ENCODE results near the gene PGF.
A peak's percentile ranks its signal among the peaks of the same experiment; 100 is the strongest.

PGF gene

DNA sequence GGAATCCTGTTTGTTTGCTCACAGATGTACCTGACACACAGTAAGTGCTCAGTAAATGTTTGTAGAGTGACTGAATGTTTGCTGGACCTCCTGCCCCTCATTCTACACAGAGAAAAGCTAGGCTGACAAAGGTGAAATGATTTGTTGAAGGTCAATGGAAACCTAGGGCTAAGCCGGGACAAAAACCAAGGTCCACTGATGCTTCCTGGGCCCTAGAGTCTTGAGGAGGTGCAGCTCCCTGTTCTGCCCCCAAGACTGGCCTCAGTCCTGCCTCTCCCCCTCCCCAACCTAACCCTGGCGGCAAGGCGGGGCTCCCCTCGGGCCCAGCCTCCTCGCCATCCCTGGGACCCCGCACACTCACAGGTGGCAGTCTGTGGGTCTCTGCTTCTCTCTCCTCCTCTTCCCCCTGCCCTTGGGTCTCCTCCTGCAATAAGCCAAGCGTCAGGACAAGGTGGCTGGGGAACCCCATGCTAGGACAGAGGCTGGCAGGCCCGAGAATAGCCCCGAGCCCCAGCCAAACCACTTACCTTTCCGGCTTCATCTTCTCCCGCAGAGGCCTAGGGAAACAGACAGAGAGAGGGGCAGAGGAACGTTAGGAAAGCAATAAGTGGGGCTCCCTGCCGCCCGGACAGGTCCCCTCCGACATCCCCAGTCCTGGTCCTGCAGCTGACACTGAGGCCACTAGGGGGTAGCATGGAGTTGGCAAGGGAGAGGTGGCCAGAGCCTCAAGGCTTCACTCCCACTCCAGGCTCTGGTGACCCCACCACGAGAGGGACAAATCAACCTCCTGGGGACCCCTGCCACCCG lies 9.3 kb downstream of the PGF start:
- DNase-seq (ENCODE audit: low read depth in 1 of 2, low spot score in 1 of 2), result peak in 1 of 2 experiments; percentile 53
- Histone ChIP-seq H3K4me3 (replicated peaks; ENCODE audit: insufficient read depth, low read length) (no peak overlapping the region), H3K27ac (replicated peaks) (no peak overlapping the region), H3K27me3 (ENCODE audit: insufficient read depth, poor library complexity, severe bottlenecking) (no peaks in the 10 kb centered on the region)
- TF ChIP-seq, protein P1, sequence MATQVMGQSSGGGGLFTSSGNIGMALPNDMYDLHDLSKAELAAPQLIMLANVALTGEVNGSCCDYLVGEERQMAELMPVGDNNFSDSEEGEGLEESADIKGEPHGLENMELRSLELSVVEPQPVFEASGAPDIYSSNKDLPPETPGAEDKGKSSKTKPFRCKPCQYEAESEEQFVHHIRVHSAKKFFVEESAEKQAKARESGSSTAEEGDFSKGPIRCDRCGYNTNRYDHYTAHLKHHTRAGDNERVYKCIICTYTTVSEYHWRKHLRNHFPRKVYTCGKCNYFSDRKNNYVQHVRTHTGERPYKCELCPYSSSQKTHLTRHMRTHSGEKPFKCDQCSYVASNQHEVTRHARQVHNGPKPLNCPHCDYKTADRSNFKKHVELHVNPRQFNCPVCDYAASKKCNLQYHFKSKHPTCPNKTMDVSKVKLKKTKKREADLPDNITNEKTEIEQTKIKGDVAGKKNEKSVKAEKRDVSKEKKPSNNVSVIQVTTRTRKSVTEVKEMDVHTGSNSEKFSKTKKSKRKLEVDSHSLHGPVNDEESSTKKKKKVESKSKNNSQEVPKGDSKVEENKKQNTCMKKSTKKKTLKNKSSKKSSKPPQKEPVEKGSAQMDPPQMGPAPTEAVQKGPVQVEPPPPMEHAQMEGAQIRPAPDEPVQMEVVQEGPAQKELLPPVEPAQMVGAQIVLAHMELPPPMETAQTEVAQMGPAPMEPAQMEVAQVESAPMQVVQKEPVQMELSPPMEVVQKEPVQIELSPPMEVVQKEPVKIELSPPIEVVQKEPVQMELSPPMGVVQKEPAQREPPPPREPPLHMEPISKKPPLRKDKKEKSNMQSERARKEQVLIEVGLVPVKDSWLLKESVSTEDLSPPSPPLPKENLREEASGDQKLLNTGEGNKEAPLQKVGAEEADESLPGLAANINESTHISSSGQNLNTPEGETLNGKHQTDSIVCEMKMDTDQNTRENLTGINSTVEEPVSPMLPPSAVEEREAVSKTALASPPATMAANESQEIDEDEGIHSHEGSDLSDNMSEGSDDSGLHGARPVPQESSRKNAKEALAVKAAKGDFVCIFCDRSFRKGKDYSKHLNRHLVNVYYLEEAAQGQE (IDR thresholded peaks at IDR 0.05; ENCODE audit: insufficient replicate concordance, low read depth), result no peak
- TF ChIP-seq SPI1 (IDR thresholded peaks at IDR 0.05; ENCODE audit: borderline replicate concordance, low read depth), result no peak
- TF ChIP-seq POLR2AphosphoS5 (IDR thresholded peaks at IDR 0.05; ENCODE audit: low read depth), result no peak
- TF ChIP-seq, protein P2, sequence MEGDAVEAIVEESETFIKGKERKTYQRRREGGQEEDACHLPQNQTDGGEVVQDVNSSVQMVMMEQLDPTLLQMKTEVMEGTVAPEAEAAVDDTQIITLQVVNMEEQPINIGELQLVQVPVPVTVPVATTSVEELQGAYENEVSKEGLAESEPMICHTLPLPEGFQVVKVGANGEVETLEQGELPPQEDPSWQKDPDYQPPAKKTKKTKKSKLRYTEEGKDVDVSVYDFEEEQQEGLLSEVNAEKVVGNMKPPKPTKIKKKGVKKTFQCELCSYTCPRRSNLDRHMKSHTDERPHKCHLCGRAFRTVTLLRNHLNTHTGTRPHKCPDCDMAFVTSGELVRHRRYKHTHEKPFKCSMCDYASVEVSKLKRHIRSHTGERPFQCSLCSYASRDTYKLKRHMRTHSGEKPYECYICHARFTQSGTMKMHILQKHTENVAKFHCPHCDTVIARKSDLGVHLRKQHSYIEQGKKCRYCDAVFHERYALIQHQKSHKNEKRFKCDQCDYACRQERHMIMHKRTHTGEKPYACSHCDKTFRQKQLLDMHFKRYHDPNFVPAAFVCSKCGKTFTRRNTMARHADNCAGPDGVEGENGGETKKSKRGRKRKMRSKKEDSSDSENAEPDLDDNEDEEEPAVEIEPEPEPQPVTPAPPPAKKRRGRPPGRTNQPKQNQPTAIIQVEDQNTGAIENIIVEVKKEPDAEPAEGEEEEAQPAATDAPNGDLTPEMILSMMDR (IDR thresholded peaks at IDR 0.05; ENCODE audit: insufficient read depth, low read length), result peak; percentile 53
- no peak for TF ChIP-seq GABPA (IDR thresholded peaks at IDR 0.05; ENCODE audit: low read depth)

DNA sequence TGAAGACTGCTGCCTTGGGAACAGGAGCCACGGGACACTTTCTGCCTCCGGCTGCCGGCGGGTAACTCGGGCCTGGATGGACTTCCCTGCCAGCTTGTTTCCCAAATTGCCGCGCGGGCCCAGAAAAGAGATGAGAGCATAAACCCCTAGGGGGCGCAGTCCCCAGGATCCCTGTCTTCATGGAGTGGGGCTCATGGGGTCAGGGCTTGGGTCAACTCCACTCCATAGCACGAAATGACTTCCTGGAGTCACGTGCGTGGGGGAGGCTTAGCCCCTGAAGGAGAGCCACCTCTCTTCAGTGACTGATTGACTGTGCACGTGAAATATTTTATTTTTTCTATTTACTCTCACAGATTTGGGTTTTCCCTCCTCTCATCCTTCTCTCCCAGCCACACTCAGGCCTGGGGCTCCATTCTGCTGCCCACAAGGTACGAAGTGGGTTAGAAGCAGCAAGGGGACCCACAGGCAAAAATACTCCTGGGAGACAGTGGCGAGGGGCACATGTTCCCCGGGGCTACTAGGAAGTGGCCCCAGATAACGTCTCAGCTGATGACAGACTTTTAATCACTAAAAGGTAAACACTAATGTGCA lies 10.0 kb downstream of the PGF start:
- no peak overlapping the region for H3K27ac ChIP-seq (replicated peaks)
- no peak overlapping the region for H3K4me3 ChIP-seq (replicated peaks; ENCODE audit: insufficient read depth, low read length)
- no peak for TF ChIP-seq POLR2AphosphoS5 (IDR thresholded peaks at IDR 0.05; ENCODE audit: low read depth)
- H3K27me3 ChIP-seq (ENCODE audit: insufficient read depth, poor library complexity, severe bottlenecking), result no peaks in the 10 kb centered on the region
- peak in 1 of 2 experiments; percentile 28 for DNase-seq (ENCODE audit: low read depth in 1 of 2, low spot score in 1 of 2)

DNA sequence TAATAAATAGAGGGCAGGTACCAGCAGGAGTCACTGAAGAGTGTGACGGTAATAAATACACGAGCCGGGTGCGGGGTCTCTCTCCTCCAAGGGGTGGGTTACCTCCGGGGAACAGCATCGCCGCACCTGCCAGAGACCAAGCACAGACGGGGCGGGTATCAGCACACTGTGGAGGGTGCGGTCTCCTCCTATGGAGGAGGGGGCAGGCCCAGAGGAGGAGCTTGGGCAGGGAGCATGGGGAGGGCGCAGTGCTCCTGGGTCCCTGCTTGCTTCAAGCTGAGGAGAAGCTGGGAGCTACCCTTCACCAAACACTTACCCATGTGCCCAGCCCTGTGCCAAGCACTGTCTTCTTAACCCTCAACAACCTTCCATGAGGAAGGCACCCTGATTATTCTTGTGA lies 12.8 kb downstream of the PGF start:
- TF ChIP-seq, protein P1 (IDR thresholded peaks at IDR 0.05; ENCODE audit: insufficient replicate concordance, low read depth), result no peak
- no peak overlapping the region for H3K4me3 ChIP-seq (replicated peaks; ENCODE audit: insufficient read depth, low read length)
- DNase-seq (ENCODE audit: low read depth in 1 of 2, low spot score in 1 of 2), result no peak
- H3K27ac ChIP-seq (replicated peaks), result no peak overlapping the region
- no peaks in the 10 kb centered on the region for H3K27me3 ChIP-seq (ENCODE audit: insufficient read depth, poor library complexity, severe bottlenecking)

DNA sequence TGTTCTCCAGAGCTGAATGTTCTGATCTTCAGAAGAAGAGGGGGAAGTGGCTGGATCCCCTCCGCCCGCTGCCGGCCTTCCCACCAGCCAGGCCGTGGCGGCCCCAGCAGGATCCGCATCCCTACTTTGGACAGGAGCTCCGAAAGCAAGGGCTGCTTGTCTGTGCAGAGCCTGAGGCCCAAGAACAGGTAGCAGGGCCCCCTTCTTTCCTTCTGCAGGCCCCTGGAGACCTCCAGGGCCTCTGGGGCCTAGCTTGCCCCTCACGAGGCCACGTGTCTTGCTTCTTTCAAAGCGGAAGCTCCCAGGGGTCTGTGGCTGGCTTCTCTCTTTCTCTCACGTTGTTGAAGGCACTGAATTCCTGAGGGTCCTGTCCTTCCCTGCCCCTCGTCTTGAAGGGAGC lies 13.2 kb downstream of the PGF start:
- H3K27ac ChIP-seq (replicated peaks), result peak overlapping the region; percentile 38
- no peak for DNase-seq (ENCODE audit: low read depth in 1 of 2, low spot score in 1 of 2)
- H3K4me3 ChIP-seq (replicated peaks; ENCODE audit: insufficient read depth, low read length), result no peak overlapping the region
- H3K27me3 ChIP-seq (ENCODE audit: insufficient read depth, poor library complexity, severe bottlenecking), result no peaks in the 10 kb centered on the region
- TF ChIP-seq GABPA (IDR thresholded peaks at IDR 0.05; ENCODE audit: low read depth), result no peak
- TF ChIP-seq, protein P2 (IDR thresholded peaks at IDR 0.05; ENCODE audit: insufficient read depth, low read length), result no peak
- no peak for TF ChIP-seq POLR2AphosphoS5 (IDR thresholded peaks at IDR 0.05; ENCODE audit: low read depth)
- TF ChIP-seq, protein P1 (IDR thresholded peaks at IDR 0.05; ENCODE audit: insufficient replicate concordance, low read depth), result no peak

Measured in HL-60 (cell line).